ENCODE results near the gene DCAF17.

DNA sequence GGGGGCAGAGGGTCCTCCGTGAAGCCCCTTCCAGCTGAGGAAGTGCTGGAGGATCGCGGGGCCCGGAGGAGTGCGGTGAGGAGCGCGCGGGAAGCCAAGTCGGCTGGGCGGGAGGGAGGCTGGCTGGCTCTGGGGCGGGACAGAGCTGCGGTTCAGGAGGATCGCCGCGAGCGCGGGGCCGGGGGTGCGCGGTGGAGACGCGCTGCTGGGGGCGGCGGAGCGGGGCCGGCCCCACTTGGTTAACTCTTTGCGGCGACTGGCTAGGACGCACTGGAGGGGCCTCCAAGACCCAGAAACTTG, 88.7 kb downstream of the DCAF17 start:
- TF ChIP-seq, protein P1, sequence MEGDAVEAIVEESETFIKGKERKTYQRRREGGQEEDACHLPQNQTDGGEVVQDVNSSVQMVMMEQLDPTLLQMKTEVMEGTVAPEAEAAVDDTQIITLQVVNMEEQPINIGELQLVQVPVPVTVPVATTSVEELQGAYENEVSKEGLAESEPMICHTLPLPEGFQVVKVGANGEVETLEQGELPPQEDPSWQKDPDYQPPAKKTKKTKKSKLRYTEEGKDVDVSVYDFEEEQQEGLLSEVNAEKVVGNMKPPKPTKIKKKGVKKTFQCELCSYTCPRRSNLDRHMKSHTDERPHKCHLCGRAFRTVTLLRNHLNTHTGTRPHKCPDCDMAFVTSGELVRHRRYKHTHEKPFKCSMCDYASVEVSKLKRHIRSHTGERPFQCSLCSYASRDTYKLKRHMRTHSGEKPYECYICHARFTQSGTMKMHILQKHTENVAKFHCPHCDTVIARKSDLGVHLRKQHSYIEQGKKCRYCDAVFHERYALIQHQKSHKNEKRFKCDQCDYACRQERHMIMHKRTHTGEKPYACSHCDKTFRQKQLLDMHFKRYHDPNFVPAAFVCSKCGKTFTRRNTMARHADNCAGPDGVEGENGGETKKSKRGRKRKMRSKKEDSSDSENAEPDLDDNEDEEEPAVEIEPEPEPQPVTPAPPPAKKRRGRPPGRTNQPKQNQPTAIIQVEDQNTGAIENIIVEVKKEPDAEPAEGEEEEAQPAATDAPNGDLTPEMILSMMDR (IDR thresholded peaks at IDR 0.05; ENCODE audit: low read length): no peak
- TF ChIP-seq EZH2 (IDR thresholded peaks at IDR 0.05; ENCODE audit: borderline replicate concordance, low read length): no peak

Measured in OCI-LY1 (cell line).